Central memory CD8-positive, alpha-beta T cell (primary cell): Measurements from ENCODE around the gene BCL2.
"Not testable (repeated sequence)": the region's sequence is repeated elsewhere in the genome, so short reads cannot be mapped to it uniquely, and the experiment has no call there.

Experiments
- ATAC-seq: fragments of 150-1000 bp; cut with Tn5 transposase; replicated peaks from 2 replicates; pipeline ENCODE4 v1.10.0; 2022; ENCODE audit warnings: mild to moderate bottlenecking, moderate FRiP score, moderate number of reproducible peaks; ENCODE audit not compliant: poor library complexity, severe bottlenecking; ENCODE audit errors: extremely low read depth
- DNase-seq, 2 donors: peaks; one replicate each; pipeline ENCODE4 v3.0.0; 2021; ENCODE audit warnings: low spot score in 2 of 2
- H3K27ac Mint-ChIP-seq: one replicate; pipeline ENCODE4 v1.8.0; 2022; ENCODE audit warnings: low read depth, mild to moderate bottlenecking, moderate library complexity, mixed read lengths
- H3K27me3 Mint-ChIP-seq: one replicate; pipeline ENCODE4 v1.8.0; 2022; ENCODE audit warnings: mixed read lengths
- H3K36me3 Mint-ChIP-seq: one replicate; pipeline ENCODE4 v1.8.0; 2022; ENCODE audit warnings: mild to moderate bottlenecking, moderate library complexity, mixed read lengths; ENCODE audit not compliant: insufficient read depth
- H3K4me1 Mint-ChIP-seq: one replicate; pipeline ENCODE4 v1.8.0; 2022; ENCODE audit warnings: mixed read lengths
- H3K4me3 Mint-ChIP-seq: one replicate; pipeline ENCODE4 v1.8.0; 2022; ENCODE audit warnings: mild to moderate bottlenecking, moderate library complexity, mixed read lengths
- H3K9me3 Mint-ChIP-seq: one replicate; pipeline ENCODE4 v1.8.0; 2022; ENCODE audit warnings: mixed read lengths

Gene BCL2

GRCh38 chr18:63213936-63214671 lies 105.5 kb downstream of the BCL2 start:
- Mint-ChIP-seq H3K9me3 (peaks cover 7% of the 10 kb centered on the region), H3K27ac (peak overlapping the region; percentile 87), H3K27me3 (no peaks in the 10 kb centered on the region), H3K36me3 (peaks cover 11% of the 10 kb centered on the region), H3K4me3 (peak overlapping the region; percentile 45), H3K4me1 (peaks cover 80% of the 10 kb centered on the region)
- ATAC-seq (no peak), DNase-seq (no peak)

GRCh38 chr18:63213331-63213900 lies 106.2 kb downstream of the BCL2 start:
- Mint-ChIP-seq H3K36me3 (peaks cover 9% of the 10 kb centered on the region), H3K27ac (peak overlapping the region; percentile 87), H3K4me3 (peak overlapping the region; percentile 45), H3K4me1 (peaks cover 76% of the 10 kb centered on the region), H3K27me3 (no peaks in the 10 kb centered on the region), H3K9me3 (no peaks in the 10 kb centered on the region)
- DNase-seq (no peak), ATAC-seq (peak; percentile 26)

- Mint-ChIP-seq H3K9me3 (no peaks in the 10 kb centered on the region), H3K4me3 (no peak overlapping the region), H3K36me3 (peaks cover 8% of the 10 kb centered on the region), H3K27me3 (no peaks in the 10 kb centered on the region), H3K27ac (peak overlapping the region; percentile 30), H3K4me1 (peaks cover 73% of the 10 kb centered on the region)
- ATAC-seq: no peak
- no peak for DNase-seq
These were observed 109.0 kb downstream of the BCL2 start for GRCh38 chr18:63210521-63210920.

- no peak overlapping the region for H3K4me3 Mint-ChIP-seq
- H3K4me1 Mint-ChIP-seq: peaks cover 73% of the 10 kb centered on the region
- ATAC-seq (no peak), DNase-seq (no peak)
- H3K9me3 Mint-ChIP-seq: no peaks in the 10 kb centered on the region
- H3K27ac Mint-ChIP-seq: no peak overlapping the region
- peaks cover 8% of the 10 kb centered on the region for H3K36me3 Mint-ChIP-seq
- H3K27me3 Mint-ChIP-seq: no peaks in the 10 kb centered on the region
These were observed 110.9 kb downstream of the BCL2 start for GRCh38 chr18:63208676-63209075.

- Mint-ChIP-seq H3K27ac (no peak overlapping the region), H3K4me1 (peaks cover 65% of the 10 kb centered on the region), H3K9me3 (no peaks in the 10 kb centered on the region), H3K36me3 (peaks cover 3% of the 10 kb centered on the region), H3K27me3 (no peaks in the 10 kb centered on the region), H3K4me3 (no peak overlapping the region)
- no peak for DNase-seq
- no peak for ATAC-seq
These were observed 111.7 kb downstream of the BCL2 start for GRCh38 chr18:63207835-63208234.

- Mint-ChIP-seq H3K27me3 (no peaks in the 10 kb centered on the region), H3K36me3 (no peaks in the 10 kb centered on the region), H3K27ac (peak overlapping the region; percentile 76), H3K4me3 (peak overlapping the region; percentile 53), H3K4me1 (peaks cover 59% of the 10 kb centered on the region), H3K9me3 (no peaks in the 10 kb centered on the region)
- ATAC-seq (no peak), DNase-seq (no peak)
These were observed 112.3 kb downstream of the BCL2 start for GRCh38 chr18:63207143-63207790.

GRCh38 chr18:63206433-63207142 lies 113.0 kb downstream of the BCL2 start:
- peak overlapping the region; percentile 76 for H3K27ac Mint-ChIP-seq
- no peaks in the 10 kb centered on the region for H3K27me3 Mint-ChIP-seq
- DNase-seq (no peak), ATAC-seq (no peak)
- H3K9me3 Mint-ChIP-seq: no peaks in the 10 kb centered on the region
- H3K36me3 Mint-ChIP-seq: no peaks in the 10 kb centered on the region
- peak overlapping the region; percentile 53 for H3K4me3 Mint-ChIP-seq
- H3K4me1 Mint-ChIP-seq: peaks cover 58% of the 10 kb centered on the region

- H3K4me1 Mint-ChIP-seq: peaks cover 55% of the 10 kb centered on the region
- ATAC-seq: no peak
- H3K4me3 Mint-ChIP-seq: peak overlapping the region; percentile 53
- H3K27me3 Mint-ChIP-seq: no peaks in the 10 kb centered on the region
- H3K36me3 Mint-ChIP-seq: no peaks in the 10 kb centered on the region
- DNase-seq: no peak
- peak overlapping the region; percentile 47 for H3K27ac Mint-ChIP-seq
- H3K9me3 Mint-ChIP-seq: no peaks in the 10 kb centered on the region
These were observed 113.7 kb downstream of the BCL2 start for GRCh38 chr18:63205791-63206252.

- Mint-ChIP-seq H3K27ac (no peak overlapping the region), H3K4me1 (peaks cover 39% of the 10 kb centered on the region), H3K36me3 (no peaks in the 10 kb centered on the region), H3K27me3 (no peaks in the 10 kb centered on the region), H3K4me3 (no peak overlapping the region), H3K9me3 (no peaks in the 10 kb centered on the region)
- ATAC-seq: no peak
- no peak for DNase-seq
These were observed 116.1 kb downstream of the BCL2 start for GRCh38 chr18:63203497-63203896.

GRCh38 chr18:63202828-63203227 lies 116.7 kb downstream of the BCL2 start:
- Mint-ChIP-seq H3K27ac (no peak overlapping the region), H3K27me3 (no peaks in the 10 kb centered on the region), H3K9me3 (no peaks in the 10 kb centered on the region), H3K4me1 (peaks cover 32% of the 10 kb centered on the region), H3K36me3 (no peaks in the 10 kb centered on the region), H3K4me3 (no peak overlapping the region)
- ATAC-seq (no peak), DNase-seq (no peak)

- peaks cover 21% of the 10 kb centered on the region for H3K4me1 Mint-ChIP-seq
- ATAC-seq, H3K4me3 Mint-ChIP-seq, H3K9me3 Mint-ChIP-seq, H3K27ac Mint-ChIP-seq, H3K27me3 Mint-ChIP-seq, H3K36me3 Mint-ChIP-seq, DNase-seq: not testable (repeated sequence)
These were observed 118.1 kb downstream of the BCL2 start for GRCh38 chr18:63201456-63201855.

- DNase-seq (peak in 1 of 2 donors; percentile 27), ATAC-seq (peak; percentile 65)
- no peak overlapping the region for H3K4me3 Mint-ChIP-seq
- no peaks in the 10 kb centered on the region for H3K36me3 Mint-ChIP-seq
- no peaks in the 10 kb centered on the region for H3K27me3 Mint-ChIP-seq
- no peaks in the 10 kb centered on the region for H3K9me3 Mint-ChIP-seq
- H3K4me1 Mint-ChIP-seq: peaks cover 4% of the 10 kb centered on the region
- no peak overlapping the region for H3K27ac Mint-ChIP-seq
These were observed 119.8 kb downstream of the BCL2 start for GRCh38 chr18:63199743-63200241.
